HEK293T (cell line): Measurements from ENCODE around the gene TSG101.

Source experiments
- CTCF ChIA-PET: fragments of 350-600 bp; formaldehyde crosslinking; extraction: SDS; loops from one replicate; lab custom pipeline; 2021; ENCODE audit warnings: antibody characterized with exemption, inconsistent platforms; lab: Yijun Ruan, JAX
- POLR2A ChIA-PET: fragments of 350-600 bp; formaldehyde crosslinking; extraction: SDS; loops from one replicate; lab custom pipeline; 2020; ENCODE audit warnings: antibody characterized with exemption, inconsistent platforms; lab: Yijun Ruan, JAX
- DNase-seq: peaks from one replicate; pipeline ENCODE4 v3.0.0; 2012; ENCODE audit warnings: mixed read lengths; ENCODE audit errors: extremely low spot score
- ARNT ChIP-seq: fragments of 450-650 bp; IDR thresholded peaks from 2 replicates; pipeline ENCODE4 v1.6.1; 2017; ENCODE audit warnings: mild to moderate bottlenecking
- BHLHE40 ChIP-seq: fragments of 450-650 bp; IDR thresholded peaks from 2 replicates; pipeline ENCODE4 v1.6.1; 2016; ENCODE audit warnings: mild to moderate bottlenecking, moderate library complexity, borderline replicate concordance
- CTBP1 ChIP-seq: fragments of 450-650 bp; IDR thresholded peaks from 2 replicates; pipeline ENCODE4 v1.6.1; 2016; ENCODE audit warnings: borderline replicate concordance
- ELF4 ChIP-seq: fragments of 450-650 bp; IDR thresholded peaks from 2 replicates; pipeline ENCODE4 v1.6.1; 2017; ENCODE audit warnings: antibody characterized with exemption
- FOXA1 ChIP-seq: fragments of 450-650 bp; IDR thresholded peaks from 2 replicates; pipeline ENCODE4 v1.6.1; 2016; ENCODE audit warnings: mild to moderate bottlenecking
- FOXK2 ChIP-seq: fragments of 450-650 bp; IDR thresholded peaks from 2 replicates; pipeline ENCODE4 v1.6.1; 2016; ENCODE audit warnings: mild to moderate bottlenecking
- FOXM1 ChIP-seq: fragments of 450-650 bp; IDR thresholded peaks from 2 replicates; pipeline ENCODE4 v1.6.1; 2017; ENCODE audit warnings: mild to moderate bottlenecking, borderline replicate concordance
- HDGF ChIP-seq: fragments of 450-650 bp; IDR thresholded peaks from 2 replicates; pipeline ENCODE4 v1.6.1; 2017; ENCODE audit warnings: antibody characterized with exemption, borderline replicate concordance
- L3MBTL2 ChIP-seq: fragments of 450-650 bp; conservative IDR thresholded peaks from 2 replicates; pipeline ENCODE4 v1.6.1; 2016; ENCODE audit warnings: mild to moderate bottlenecking
- LEF1 ChIP-seq: fragments of 450-650 bp; IDR thresholded peaks from 2 replicates; pipeline ENCODE4 v1.6.1; 2017; ENCODE audit warnings: mild to moderate bottlenecking, borderline replicate concordance
- NFRKB ChIP-seq: fragments of 450-650 bp; IDR thresholded peaks from 2 replicates; pipeline ENCODE4 v1.6.1; 2016; ENCODE audit warnings: mild to moderate bottlenecking, moderate library complexity
- SP1 ChIP-seq: fragments of 450-650 bp; IDR thresholded peaks from 2 replicates; pipeline ENCODE4 v1.6.1; 2017
- SUZ12 ChIP-seq: fragments of 450-650 bp; IDR thresholded peaks from 2 replicates; pipeline ENCODE4 v1.6.1; 2016; ENCODE audit warnings: mild to moderate bottlenecking
- TARDBP ChIP-seq: fragments of 450-650 bp; IDR thresholded peaks from 2 replicates; pipeline ENCODE4 v1.6.1; 2016
- ZNF384 ChIP-seq: fragments of 450-650 bp; IDR thresholded peaks from 2 replicates; pipeline ENCODE4 v1.6.1; 2016
- TF ChIP-seq, protein P1 (sequence below): fragments of 450-650 bp; IDR thresholded peaks from 2 replicates; pipeline ENCODE4 v1.6.1; 2016

The TSG101 gene

DNA sequence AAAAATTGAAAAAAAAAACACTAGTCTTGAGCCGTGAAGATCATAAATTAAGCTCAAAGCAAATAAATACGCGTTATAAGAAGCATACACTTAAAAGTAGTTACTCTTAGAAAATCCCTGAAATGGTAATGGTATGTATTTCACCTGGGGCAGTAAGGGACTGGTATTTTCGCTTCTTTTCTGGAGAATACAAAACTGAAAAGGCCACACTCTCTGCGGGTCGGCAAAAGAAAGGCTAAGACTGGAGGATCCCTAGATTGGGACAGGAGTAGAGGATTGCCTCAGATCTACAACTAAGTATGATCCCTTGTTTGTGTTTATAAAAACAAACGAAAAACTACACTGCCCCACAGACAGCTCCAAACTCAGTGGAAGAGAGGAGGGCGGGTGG, 617 bp downstream of the TSG101 start:
- ChIA-PET POLR2A (interaction anchor here (0.5 to 2.5 kb wide), 16 partner anchors 8 to 539 kb away, joined by 3 to 22 read pairs (median 4); partner anchors contain the start of genes HPS5, LDHA, SPTY2D1 and UEVLD), CTCF (no interaction called here)
- no peak for DNase-seq
- TF ChIP-seq SUZ12 = no peak
- no peak for TF ChIP-seq LEF1
- TF ChIP-seq NFRKB = no peak
- no peak for TF ChIP-seq SP1
- TF ChIP-seq CTBP1 = no peak
- TF ChIP-seq HDGF = no peak

DNA sequence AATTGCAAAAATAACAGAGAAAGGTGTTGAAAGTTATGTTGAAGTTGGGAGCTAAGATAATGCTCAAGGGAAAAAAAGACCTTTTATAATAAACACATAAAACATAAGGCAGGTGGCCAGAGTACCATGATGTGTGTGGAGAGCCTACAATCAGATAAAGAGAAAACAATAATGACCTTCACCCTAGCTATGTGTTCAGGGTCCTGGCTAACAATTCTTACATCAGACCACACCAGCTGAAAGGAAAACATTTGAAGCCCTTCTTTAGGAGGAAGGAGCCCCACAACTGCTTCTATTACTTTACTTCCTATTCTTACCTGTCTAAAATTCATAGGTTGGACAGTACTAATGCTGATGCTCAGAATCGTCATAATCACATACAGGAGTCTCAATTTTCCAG, 2.5 kb downstream of the TSG101 start:
- no peak for DNase-seq
- CTCF ChIA-PET = no interaction called here
- POLR2A ChIA-PET = no interaction called here
- TF ChIP-seq TARDBP (no peak), ARNT (no peak), SUZ12 (no peak)

DNA sequence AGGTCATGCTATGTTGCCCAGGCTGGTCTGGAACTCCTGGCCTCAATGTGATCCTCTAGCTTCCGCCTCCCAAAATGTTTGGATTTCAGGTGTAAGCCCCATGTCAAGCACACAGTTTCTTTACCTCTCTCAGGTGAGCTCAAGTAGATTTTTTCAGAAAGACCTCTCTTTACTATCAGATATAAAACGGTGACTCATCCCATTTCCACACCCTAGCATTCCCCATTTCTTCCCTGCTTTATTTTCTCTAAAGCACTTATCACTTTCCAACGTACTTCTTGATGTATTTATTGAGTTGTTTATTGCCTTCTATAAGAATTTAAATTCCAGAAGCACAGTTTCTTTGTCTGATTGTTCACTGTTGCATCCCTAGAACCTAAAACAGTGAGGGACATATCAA, 3.7 kb downstream of the TSG101 start:
- ChIA-PET CTCF (no interaction called here), POLR2A (interaction anchor here (0.6 kb wide), 1 partner anchor 235 kb away, joined by 3 read pairs; no protein-coding TSS in a partner anchor)
- DNase-seq = no peak
- no peak for TF ChIP-seq ELF4
- no peak for TF ChIP-seq BHLHE40
- no peak for TF ChIP-seq FOXM1
- no peak for TF ChIP-seq FOXK2
- no peak for TF ChIP-seq TARDBP
- TF ChIP-seq SP1 = no peak

DNA sequence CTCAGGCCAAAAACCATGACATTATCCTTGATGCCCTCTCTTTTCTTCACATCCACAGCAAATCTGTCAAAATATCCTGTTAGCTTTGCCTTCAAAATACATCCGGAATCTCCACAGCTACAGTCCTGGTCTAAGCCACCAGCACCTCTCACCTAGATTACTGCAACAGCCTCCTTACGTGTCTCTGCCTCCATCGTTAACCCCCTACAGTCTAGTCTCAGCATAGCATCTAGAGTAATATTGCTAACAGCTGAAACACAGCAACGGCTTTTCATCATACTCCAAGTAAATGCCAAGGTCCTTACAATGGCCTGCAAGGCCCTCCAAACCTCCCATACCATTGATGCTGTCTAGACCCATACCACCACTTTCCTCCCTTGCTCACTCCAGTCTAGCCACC, 4.4 kb downstream of the TSG101 start:
- DNase-seq = peak; percentile 26
- no peak for TF ChIP-seq ARNT
- no peak for TF ChIP-seq SP1
- TF ChIP-seq BHLHE40 = no peak
- TF ChIP-seq SUZ12 = no peak
- no peak for TF ChIP-seq FOXK2
- TF ChIP-seq, protein P1, sequence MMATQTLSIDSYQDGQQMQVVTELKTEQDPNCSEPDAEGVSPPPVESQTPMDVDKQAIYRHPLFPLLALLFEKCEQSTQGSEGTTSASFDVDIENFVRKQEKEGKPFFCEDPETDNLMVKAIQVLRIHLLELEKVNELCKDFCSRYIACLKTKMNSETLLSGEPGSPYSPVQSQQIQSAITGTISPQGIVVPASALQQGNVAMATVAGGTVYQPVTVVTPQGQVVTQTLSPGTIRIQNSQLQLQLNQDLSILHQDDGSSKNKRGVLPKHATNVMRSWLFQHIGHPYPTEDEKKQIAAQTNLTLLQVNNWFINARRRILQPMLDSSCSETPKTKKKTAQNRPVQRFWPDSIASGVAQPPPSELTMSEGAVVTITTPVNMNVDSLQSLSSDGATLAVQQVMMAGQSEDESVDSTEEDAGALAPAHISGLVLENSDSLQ = no peak
- ChIA-PET POLR2A (no interaction called here), CTCF (no interaction called here)

DNA sequence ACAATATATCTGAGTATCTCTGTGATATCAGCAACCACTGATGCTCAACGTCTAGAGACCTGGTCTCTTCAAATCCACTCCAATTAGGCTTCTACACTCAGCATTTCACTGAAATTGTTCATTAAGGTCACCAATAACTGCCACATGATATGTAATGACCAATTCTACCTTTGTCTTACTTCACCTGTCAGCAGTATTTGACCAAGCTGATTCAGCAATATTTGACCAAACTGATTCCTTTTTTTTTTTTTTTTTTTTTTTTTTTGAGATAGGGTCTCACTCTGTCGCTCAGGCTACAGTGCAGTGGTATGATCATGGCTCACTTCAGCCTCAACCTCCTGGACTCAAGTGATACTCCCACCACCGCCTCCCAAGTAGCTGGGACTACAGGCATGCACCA, 5.6 kb downstream of the TSG101 start:
- DNase-seq = no peak
- TF ChIP-seq SUZ12 = no peak
- TF ChIP-seq SP1 = no peak
- no peak for TF ChIP-seq FOXM1
- no peak for TF ChIP-seq TARDBP
- TF ChIP-seq CTBP1 = no peak
- no peak for TF ChIP-seq NFRKB
- TF ChIP-seq L3MBTL2 = no peak
- no peak for TF ChIP-seq LEF1
- no peak for TF ChIP-seq ARNT
- no peak for TF ChIP-seq FOXA1
- no peak for TF ChIP-seq ELF4
- no peak for TF ChIP-seq BHLHE40
- ChIA-PET POLR2A (interaction anchor here (0.6 kb wide), 1 partner anchor 116 kb away, joined by 3 read pairs; no protein-coding TSS in a partner anchor), CTCF (interaction anchor here (0.7 kb wide), 1 partner anchor 190 kb away, joined by 3 read pairs; no protein-coding TSS in a partner anchor)

DNA sequence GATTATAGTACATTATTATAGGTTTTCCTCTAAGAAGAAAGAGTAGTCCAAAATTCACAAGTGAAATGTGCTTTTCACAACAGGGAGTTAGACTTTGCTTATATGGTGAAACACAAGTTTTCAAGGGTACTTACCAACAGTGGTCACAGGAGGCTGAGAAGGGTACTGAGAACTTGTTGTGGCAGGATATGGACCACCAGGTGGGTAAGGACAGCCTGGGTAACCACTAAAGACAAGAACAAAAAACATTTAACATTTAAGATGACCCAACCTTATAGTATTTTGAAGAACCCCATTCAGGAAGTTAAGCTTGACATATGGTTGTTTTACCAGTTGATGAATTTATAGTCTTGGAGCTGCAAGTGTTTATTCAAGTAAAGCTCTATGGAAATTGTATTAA, 24.4 kb downstream of the TSG101 start:
- ChIA-PET POLR2A (interaction anchor here (0.7 kb wide), 1 partner anchor 24 kb away, joined by 3 read pairs; no protein-coding TSS in a partner anchor), CTCF (no interaction called here)
- TF ChIP-seq SP1 (no peak), CTBP1 (no peak), HDGF (no peak), ZNF384 (no peak), FOXA1 (no peak), ELF4 (no peak), LEF1 (no peak), SUZ12 (no peak), TARDBP (no peak), NFRKB (no peak), FOXK2 (no peak), ARNT (no peak), L3MBTL2 (no peak), BHLHE40 (no peak), FOXM1 (no peak)
- TF ChIP-seq, protein P1 = no peak
- no peak for DNase-seq

DNA sequence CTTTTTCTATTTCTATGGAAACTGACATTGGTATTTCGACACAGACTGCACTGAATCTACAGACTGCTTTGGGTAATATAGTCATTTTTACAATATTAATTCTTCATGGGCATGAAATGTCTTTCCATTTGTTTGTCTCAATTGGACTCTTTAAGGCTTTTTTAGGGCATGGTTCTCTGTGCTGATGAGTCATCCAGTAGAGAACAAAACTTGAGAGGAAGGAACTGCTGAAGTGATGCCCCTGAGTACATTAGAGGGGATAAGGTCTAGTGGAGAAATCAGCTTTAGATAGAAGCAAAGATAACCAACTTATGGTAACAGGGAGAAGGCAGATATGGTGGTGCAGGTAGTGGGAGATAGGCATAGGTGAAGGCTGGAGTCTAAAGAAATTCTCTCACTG, 25.1 kb downstream of the TSG101 start:
- DNase-seq = no peak
- TF ChIP-seq SP1 = no peak
- TF ChIP-seq BHLHE40 = no peak
- TF ChIP-seq ELF4 = no peak
- TF ChIP-seq FOXM1 = no peak
- TF ChIP-seq, protein P1 = no peak
- TF ChIP-seq HDGF = no peak
- TF ChIP-seq FOXK2 = no peak
- no peak for TF ChIP-seq LEF1
- TF ChIP-seq SUZ12 = no peak
- no peak for TF ChIP-seq FOXA1
- TF ChIP-seq L3MBTL2 = no peak
- TF ChIP-seq NFRKB = no peak
- TF ChIP-seq TARDBP = no peak
- no peak for TF ChIP-seq ARNT
- no peak for TF ChIP-seq ZNF384
- POLR2A ChIA-PET = no interaction called here
- CTCF ChIA-PET = no interaction called here
